A673 (cell line): ENCODE measurements around the gene PKN2.

ENCODE experiments used
- EZH2 ChIP-seq: fragments of 200-600 bp; sonication (generic); IDR thresholded peaks from 2 replicates; pipeline ENCODE4 v1.6.1; 2017; ENCODE audit warnings: borderline replicate concordance, low read depth, mild to moderate bottlenecking, mixed read lengths, antibody characterized with exemption, low read length; ENCODE audit not compliant: poor library complexity, severe bottlenecking
- TF ChIP-seq, protein P1 (sequence below): fragments of 300-800, 200-600 bp; sonication (generic); conservative IDR thresholded peaks from 2 replicates; pipeline ENCODE4 v1.5.1; 2017; ENCODE audit warnings: low read depth, mild to moderate bottlenecking, antibody characterized with exemption, low read length, moderate library complexity, mixed read lengths

DNA sequence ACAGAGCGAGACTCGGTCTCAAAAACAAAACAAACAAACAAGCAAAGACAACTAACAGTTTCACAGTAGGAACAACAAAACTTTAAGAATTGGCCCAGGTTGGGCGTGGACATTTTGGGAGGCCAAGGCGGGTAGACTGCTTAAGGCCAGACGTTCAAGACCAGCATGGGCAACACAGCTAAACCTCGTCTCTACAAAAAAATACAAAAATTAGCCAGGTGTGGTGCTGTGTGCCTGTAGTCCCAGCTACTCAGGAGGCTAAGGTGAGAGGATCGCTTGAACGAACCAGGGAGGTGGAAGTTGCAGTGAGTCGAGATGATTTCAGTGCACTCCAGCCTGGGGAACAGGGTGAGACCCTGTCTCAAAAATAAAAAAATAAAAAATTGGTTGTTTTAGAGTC is 193.8 kb downstream of the PKN2 start:
- TF ChIP-seq, protein P1, sequence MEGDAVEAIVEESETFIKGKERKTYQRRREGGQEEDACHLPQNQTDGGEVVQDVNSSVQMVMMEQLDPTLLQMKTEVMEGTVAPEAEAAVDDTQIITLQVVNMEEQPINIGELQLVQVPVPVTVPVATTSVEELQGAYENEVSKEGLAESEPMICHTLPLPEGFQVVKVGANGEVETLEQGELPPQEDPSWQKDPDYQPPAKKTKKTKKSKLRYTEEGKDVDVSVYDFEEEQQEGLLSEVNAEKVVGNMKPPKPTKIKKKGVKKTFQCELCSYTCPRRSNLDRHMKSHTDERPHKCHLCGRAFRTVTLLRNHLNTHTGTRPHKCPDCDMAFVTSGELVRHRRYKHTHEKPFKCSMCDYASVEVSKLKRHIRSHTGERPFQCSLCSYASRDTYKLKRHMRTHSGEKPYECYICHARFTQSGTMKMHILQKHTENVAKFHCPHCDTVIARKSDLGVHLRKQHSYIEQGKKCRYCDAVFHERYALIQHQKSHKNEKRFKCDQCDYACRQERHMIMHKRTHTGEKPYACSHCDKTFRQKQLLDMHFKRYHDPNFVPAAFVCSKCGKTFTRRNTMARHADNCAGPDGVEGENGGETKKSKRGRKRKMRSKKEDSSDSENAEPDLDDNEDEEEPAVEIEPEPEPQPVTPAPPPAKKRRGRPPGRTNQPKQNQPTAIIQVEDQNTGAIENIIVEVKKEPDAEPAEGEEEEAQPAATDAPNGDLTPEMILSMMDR, result no peak
- no peak for TF ChIP-seq EZH2
